ENCODE results near the gene SUGCT. TPM values are rescaled to one million over a fixed set of nuclear protein-coding genes. Genes with fewer than 3 reads are reported as not detected.
A peak's percentile ranks its signal among the peaks of the same experiment; 100 is the strongest.
"Not testable (repeated sequence)": the region's sequence is repeated elsewhere in the genome, so short reads cannot be mapped to it uniquely, and the experiment has no call there.

SUGCT gene
- total and polyA plus RNA-seq, 10 donors: 1.4 to 13.6 (median 2.5) TPM

DNA sequence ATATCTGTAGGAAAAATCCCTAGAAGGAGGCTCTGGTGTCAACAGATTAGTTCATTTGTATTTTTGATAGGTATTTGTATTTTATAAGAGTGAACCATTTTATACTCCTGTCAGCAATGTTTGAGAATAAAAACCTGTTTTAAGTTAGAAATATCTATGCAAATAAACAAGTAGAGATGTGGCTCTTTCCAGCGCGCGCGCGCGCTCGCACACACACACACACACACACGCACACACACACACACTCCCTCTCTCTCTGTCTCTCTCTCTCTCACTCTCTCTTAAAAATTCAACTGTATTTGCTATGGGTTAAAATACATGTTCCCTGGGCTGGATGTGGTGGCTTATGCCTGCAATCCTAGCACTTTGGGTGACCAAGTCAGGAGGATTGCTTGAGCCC, 113.9 kb downstream of the SUGCT start:
- Histone ChIP-seq H3K9me3 (no peaks in the 10 kb centered on the region), H3K4me1 (no peaks in the 10 kb centered on the region), H3K27ac (no peak overlapping the region), H3K4me3 (no peak overlapping the region), H3K27me3 (replicated peaks in 1 of 7) (no peaks in the 10 kb centered on the region), H3K36me3 (no peaks in the 10 kb centered on the region)
- intact Hi-C loops (cut with DNase I; ENCODE audit: low total_unique reads): no loop called here
- DNase-seq: no peak
- no peak for TF ChIP-seq POLR2A (IDR thresholded peaks at IDR 0.05)
- no peak for TF ChIP-seq POLR2AphosphoS5 (IDR thresholded peaks at IDR 0.05)
- TF ChIP-seq, protein P1, sequence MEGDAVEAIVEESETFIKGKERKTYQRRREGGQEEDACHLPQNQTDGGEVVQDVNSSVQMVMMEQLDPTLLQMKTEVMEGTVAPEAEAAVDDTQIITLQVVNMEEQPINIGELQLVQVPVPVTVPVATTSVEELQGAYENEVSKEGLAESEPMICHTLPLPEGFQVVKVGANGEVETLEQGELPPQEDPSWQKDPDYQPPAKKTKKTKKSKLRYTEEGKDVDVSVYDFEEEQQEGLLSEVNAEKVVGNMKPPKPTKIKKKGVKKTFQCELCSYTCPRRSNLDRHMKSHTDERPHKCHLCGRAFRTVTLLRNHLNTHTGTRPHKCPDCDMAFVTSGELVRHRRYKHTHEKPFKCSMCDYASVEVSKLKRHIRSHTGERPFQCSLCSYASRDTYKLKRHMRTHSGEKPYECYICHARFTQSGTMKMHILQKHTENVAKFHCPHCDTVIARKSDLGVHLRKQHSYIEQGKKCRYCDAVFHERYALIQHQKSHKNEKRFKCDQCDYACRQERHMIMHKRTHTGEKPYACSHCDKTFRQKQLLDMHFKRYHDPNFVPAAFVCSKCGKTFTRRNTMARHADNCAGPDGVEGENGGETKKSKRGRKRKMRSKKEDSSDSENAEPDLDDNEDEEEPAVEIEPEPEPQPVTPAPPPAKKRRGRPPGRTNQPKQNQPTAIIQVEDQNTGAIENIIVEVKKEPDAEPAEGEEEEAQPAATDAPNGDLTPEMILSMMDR (IDR thresholded peaks at IDR 0.05 in 8 of 11, conservative IDR thresholded peaks at IDR 0.05 in 3 of 11): no peak
- WGBS, 5 donors: 79 to 83% (median 81%) methylated on average over 8 of the region's 8 CpGs

DNA sequence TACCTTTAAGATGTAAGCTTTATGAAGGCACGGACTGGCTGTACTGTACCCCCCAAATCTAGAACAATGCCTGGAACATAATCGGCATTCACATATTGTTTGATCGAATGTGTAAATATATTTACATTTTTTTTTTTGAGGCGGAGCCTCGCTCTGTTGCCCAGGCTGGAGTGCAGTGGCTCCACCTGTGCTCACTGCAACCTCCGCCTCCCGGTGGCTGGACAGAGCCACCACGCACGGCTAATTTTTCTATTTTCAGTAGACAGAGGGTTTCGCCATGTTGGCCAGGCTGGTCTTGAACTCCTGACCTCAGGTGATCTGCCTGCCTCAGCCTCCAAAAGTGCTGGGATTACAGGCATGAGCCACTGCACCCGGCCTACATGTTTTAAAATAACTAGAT, 118.6 kb downstream of the SUGCT start:
- H3K27me3 ChIP-seq (replicated peaks in 1 of 7); H3K4me3 ChIP-seq; H3K9me3 ChIP-seq; H3K27ac ChIP-seq; H3K36me3 ChIP-seq; H3K4me1 ChIP-seq; DNase-seq; intact Hi-C loops (cut with DNase I; ENCODE audit: low total_unique reads): not testable (repeated sequence)
- WGBS, 5 donors: 88 to 93% (median 89%) methylated on average over 11 of the region's 11 CpGs

DNA sequence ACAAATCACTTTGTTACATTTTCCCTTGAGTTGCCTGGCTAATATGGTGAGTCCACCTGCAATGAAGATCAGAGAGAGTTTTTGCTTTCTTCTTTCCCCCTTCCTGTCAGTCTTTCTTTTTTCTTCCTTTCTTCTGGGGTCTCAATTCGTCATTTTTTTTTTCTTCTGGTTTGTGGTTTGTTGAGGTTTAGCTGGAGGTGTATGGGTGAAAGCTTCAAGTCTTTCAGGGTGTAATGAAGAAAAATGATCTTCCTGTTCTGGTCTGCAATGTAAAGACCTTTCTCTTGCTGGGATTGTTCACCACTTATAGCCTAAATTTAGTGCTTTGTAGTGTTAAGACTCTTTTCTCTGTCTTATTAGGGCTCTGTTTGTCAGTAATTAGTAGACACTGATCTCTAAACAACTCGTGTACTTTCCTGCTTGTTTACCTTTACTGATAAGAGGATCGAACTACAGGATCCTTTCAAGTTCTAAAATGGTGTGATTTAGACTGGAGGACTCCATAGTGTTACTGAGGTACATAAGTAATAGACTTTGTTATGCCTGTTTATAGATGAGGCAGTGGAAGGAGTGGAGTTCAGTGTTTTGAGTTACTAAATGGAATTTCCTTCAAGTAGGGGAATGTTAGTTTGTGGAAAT, 129.1 kb downstream of the SUGCT start:
- no peak for DNase-seq
- intact Hi-C loops (cut with DNase I; ENCODE audit: low total_unique reads): no loop called here

DNA sequence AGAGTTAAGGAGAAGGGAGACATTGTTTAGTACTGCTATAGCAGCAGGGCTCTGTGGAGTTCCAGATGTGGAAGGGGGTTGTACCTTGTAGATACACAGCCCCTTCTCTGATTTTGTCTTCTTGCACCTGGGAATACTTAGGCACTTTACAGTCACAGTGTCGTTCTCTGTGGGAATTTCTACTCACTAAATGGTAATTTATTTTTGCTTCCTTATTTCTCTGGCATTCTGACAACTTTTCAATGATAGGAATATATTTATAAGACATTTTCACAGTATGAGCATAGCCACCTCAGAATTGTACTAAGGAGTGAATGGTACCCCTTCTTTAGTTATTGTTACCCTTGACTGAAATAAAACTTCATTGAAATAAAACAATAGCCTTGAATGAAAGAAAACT, 132.8 kb downstream of the SUGCT start:
- intact Hi-C loops (cut with DNase I; ENCODE audit: low total_unique reads): no loop called here
- H3K9me3 ChIP-seq: no peaks in the 10 kb centered on the region
- no peaks in the 10 kb centered on the region for H3K27me3 ChIP-seq (replicated peaks in 1 of 7)
- DNase-seq: no peak
- no peaks in the 10 kb centered on the region for H3K36me3 ChIP-seq
- TF ChIP-seq POLR2A (IDR thresholded peaks at IDR 0.05): no peak
- TF ChIP-seq POLR2AphosphoS5 (IDR thresholded peaks at IDR 0.05): no peak
- TF ChIP-seq, protein P1 (IDR thresholded peaks at IDR 0.05 in 8 of 11, conservative IDR thresholded peaks at IDR 0.05 in 3 of 11): no peak
- peak overlapping the region in 2 of 8 donors; percentile 86 to 88 for H3K27ac ChIP-seq
- WGBS, 5 donors: 30 to 61% (median 40%) methylated on average over 1 of the region's 1 CpG
- no peak overlapping the region for H3K4me3 ChIP-seq
- H3K4me1 ChIP-seq: peaks cover 0 to 5% (median 0%) of the 10 kb centered on the region in 6 donors

More for the DNA sequence above, 129.1 kb downstream of the SUGCT start:
- Histone ChIP-seq H3K4me3 (no peak overlapping the region), H3K27ac (no peak overlapping the region), H3K4me1 (peaks cover 0 to 5% (median 0%) of the 10 kb centered on the region in 6 donors), H3K27me3 (replicated peaks in 1 of 7) (no peaks in the 10 kb centered on the region), H3K9me3 (no peaks in the 10 kb centered on the region), H3K36me3 (no peaks in the 10 kb centered on the region)
- TF ChIP-seq POLR2A (IDR thresholded peaks at IDR 0.05) (no peak), POLR2AphosphoS5 (IDR thresholded peaks at IDR 0.05) (no peak)
- TF ChIP-seq, protein P1 (IDR thresholded peaks at IDR 0.05 in 8 of 11, conservative IDR thresholded peaks at IDR 0.05 in 3 of 11): no peak
- WGBS, 5 donors: 32 to 50% (median 37%) methylated on average over 3 of the region's 3 CpGs

DNA sequence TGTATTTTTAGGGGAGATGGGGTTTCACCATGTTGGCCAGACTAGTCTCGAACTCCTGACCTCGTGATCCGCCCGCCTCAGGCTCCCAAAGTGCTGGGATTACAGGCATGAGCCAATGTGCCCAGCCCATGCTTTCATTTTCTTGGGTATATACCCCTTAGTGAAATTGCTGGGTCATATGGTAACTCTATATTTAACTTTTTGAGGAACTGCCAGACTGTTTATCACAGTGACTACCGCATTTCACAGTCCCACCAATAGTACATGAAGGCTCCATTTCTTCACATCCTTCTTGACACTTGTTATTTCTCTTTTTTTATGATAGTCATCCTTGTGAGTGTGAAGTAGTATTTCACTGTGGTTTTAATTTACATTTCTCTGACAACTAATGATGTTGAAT, 134.0 kb downstream of the SUGCT start:
- intact Hi-C loops (cut with DNase I; ENCODE audit: low total_unique reads); H3K4me1 ChIP-seq; H3K9me3 ChIP-seq; H3K4me3 ChIP-seq; H3K36me3 ChIP-seq; DNase-seq; H3K27me3 ChIP-seq (replicated peaks in 1 of 7): not testable (repeated sequence)
- H3K27ac ChIP-seq: peak overlapping the region in 5 of 8 donors; percentile 68 to 88 (median 79)
- WGBS, 5 donors: 63 to 85% (median 68%) methylated on average over 5 of the region's 5 CpGs
